SIG-M5 treated with dmso at 0.1 percent for 504 hours (cell line): ENCODE data around the gene PARP1.

Experiments used
- DNase-seq: peaks from one replicate; lab custom pipeline; 2025; ENCODE audit not compliant: unreplicated experiment; lab: John Stamatoyannopoulos, UW

The PARP1 gene

GRCh38 chr1:226381226-226381998 lies 26.5 kb downstream of the PARP1 start:
- DNase-seq, result no peak

- no peak for DNase-seq
These were observed 29.8 kb downstream of the PARP1 start for GRCh38 chr1:226378071-226378470.

DNA sequence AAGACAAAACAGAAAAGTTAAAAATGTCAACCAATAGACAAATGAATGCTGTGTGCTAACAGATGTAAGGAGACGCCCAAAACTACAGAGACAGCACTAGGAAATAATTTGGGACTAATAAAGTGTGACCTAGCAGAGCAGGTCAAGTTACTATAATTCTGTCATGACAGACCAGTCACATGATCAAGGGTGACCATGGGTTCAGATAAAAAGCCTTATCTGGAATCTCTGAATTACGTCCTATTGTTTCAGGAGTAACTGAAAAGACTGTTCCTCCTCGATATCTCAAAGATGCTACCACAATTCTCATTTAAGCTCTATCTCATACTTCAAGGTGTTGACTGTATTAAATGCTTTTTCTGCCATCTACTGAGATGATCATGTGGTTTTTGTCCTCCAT lies 31.6 kb downstream of the PARP1 start:
- DNase-seq, result no peak

- no peak for DNase-seq
These were observed 34.5 kb downstream of the PARP1 start for GRCh38 chr1:226373376-226373775.

- no peak for DNase-seq
These were observed 35.0 kb downstream of the PARP1 start for GRCh38 chr1:226372885-226373284.

DNA sequence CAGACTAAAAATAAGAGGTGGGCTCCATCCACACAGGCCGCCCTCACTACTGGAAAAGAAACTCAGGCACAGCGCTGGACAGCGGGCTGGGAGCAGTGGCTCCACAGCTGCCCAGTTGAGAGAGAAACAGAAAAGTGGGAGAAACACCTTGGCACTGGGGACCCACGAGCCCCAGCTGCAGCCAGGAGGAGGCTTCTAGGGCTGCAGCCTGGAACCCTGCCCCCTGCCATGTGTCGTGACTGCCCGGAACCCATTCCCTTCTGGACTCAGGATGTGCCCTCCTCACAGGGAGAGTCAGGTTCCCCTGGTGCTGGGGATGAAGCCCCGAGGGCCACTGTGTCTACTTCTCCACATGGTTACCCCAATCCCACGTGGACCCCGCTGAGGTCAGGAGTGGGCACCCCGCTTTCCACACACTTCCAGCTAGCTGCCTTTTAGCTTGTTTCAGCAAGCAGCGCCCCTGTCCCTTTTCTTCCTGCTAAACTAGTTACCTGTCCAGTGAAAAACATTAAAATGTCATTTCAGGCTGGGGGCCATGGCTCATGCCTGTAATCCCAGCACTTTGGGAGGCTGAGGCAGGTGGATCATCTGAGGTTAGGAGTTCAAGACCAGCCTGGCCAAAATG lies 35.9 kb downstream of the PARP1 start:
- no peak for DNase-seq

DNA sequence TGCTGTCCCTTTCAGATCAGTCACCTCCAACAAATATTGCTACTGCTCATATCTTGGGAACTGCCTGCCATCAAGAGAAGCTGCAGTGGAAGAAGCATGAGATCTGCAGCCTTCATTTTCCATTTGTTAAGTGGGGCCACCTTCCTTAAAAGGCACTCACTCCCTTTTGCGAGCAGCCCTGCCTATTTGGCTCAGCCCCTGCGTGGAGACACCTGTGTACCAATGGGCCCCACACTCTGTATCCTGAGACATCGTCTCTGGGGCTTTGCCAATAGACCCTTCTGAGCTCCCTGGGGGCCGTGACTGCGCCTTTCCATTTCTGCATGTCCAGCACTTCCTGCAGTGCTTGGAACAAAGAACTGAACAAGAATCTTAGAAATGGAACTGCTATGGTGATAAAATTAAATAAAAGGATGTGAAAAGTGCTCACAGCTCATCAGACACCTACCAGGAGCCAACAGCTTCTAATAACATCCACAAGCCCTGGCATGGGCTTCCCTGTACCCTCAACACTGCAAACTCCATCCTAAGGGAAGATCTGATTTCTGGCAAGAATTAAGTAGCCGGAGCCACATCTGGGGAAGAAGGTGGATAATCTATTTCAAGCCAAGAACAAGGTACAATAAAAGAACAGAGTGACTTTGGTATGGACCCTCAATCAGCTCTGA lies 36.7 kb downstream of the PARP1 start:
- DNase-seq, result no peak

DNA sequence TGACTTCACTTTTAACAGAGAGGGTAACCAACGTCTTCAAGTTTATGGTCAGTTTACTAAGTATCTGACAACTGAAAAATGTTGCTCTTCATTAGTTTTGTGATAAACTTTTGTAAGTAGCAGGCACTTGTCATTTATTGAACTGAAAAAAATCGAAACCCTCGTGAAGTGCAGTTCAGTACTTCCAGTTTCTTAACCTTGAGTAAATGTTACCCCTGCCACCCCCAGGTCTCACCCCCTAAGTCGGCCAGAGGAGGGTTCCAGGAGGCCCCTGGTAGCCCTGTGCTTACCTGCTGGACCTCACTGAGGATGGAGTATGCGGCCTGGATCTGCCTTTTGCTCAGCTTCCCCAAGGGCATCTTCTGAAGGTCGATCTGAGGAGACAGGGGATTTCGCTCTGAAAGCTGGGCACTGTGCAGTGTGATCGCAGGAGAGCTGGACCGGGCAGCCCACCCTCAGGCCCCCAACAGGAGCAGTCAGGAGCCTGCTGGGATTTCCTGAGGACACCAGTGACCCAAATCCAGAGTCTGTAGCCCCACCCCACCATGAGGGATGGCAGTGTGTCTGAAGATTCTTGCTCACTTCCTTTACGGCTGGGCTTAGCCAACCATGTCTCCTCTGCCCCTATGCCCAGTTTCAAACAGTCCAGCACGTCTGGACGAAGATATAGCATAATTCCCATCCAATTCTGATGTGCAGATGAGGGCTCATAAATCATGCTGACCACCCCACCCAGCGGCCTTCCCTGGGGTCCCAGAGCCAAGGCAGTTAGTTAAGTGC lies 37.6 kb downstream of the PARP1 start:
- no peak for DNase-seq

DNA sequence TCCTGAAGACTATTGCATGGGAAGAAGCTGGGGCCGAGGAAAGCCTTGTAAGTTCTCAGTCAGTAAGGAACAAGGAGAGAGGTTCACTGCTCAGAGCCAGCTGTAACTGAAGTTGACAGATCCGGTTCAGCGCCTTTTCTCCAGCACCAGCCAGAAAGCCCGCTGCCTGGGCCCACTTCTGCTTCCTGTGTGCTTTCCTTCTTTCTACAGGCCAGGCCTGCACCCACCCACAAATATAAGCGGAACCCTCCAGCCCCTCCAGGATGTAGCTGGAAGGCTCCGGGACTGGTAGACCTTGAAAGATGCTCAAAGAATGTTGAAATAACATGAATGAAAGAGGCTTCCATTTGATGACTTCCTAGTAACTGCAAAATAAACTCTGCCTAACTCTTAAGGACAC lies 38.8 kb downstream of the PARP1 start:
- no peak for DNase-seq

DNA sequence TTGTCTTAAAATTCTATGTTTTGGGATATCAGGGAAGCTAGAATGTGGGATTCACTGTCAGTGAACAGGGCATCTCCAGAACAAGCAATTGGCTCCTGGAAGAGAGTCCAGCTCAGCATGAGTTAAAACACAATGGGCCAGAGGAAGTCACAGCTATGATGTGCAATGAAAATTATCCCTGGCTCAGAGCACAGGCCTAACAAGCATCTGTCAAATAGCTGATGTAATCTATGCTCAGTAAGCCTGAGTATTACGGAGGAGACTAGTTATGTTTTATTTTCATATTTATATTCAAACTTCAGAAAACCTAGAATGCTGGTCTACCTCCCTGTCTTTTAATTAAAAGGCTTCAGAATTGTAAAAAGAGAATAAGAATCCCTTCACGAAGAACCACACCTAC lies 41.6 kb downstream of the PARP1 start:
- no peak for DNase-seq

- no peak for DNase-seq
These were observed 42.1 kb downstream of the PARP1 start for GRCh38 chr1:226365831-226366231.

GRCh38 chr1:226364901-226365565 lies 42.9 kb downstream of the PARP1 start:
- DNase-seq, result no peak

DNA sequence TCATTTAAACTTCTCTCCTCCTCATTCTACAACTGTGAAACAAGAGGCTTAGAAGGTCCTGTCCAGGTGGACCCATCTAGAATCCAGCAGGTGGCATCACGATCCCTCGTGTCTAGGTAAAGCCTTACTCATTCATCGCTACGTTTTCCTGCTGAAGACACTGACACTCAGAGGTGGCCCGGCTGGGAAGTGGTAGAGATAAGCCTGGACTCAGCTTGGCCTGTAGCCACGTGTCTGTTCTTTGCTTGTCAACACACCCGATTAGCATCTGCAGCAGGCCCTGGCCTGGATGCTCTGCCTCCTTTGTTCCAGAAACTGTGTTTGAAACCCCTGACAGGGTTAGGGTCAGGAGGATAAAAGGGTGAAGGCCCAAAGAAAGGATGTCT lies 43.4 kb downstream of the PARP1 start:
- no peak for DNase-seq

DNA sequence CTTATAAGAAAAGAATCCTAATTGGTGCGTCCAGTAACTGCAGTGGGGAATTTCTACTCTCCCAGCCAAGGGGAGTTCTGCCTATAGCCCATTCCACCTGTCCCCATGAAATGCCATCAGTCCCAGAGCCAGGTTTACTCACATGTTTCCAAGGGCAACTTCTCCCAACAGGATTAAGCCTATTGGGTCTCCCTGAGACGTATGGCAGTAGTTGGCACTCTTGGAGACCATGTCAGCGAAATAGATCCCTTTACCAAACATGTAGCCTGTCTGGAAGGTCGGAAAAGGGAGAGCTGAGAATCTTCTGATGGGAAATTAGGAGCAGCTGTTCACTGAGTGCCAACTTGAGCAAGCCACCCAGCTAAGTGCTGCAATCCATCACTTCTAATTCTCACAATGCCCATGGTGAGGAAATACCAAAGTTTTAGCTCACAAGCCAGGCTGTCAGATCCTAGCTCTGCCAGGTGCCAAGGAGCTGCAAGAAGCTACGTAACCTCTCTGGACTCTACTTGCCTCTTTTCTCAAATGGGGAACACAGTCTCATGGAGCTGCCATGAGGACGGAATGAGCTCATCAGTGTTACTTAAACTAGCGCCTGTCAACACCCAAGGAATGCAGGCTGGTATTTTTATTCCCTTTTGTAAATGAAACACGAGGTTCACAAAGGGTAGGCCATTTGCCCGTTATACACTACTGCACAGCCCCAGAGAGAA lies 43.9 kb downstream of the PARP1 start:
- no peak for DNase-seq

DNA sequence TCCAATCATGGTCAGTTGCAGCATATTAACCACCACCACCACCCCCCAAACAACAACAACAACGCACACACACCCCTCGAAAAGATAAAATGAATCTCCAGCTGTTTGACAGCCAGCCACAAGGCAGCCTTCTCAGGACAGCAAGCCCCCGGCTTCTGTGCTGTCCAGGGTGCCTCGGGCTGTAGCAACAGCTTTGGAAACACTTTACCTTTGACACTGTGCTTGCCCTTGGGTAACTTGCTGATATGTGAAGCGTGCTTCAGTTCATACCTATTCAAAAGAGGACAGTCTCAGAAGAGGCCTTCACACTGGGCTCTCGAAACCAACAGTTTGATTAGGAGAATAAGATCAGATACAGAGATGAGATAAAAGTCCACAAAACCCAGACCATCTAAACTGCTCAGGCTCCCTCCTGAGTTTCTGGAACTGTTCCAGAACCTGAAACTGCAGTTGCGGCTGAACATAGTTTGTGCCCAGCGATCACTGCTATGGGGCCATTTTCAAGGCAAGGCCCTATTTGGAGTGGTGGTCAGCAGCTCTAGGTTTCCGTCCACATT lies 44.9 kb downstream of the PARP1 start:
- no peak for DNase-seq

- no peak for DNase-seq
These were observed 45.5 kb downstream of the PARP1 start for GRCh38 chr1:226362361-226362760.

GRCh38 chr1:226360106-226360746 lies 47.7 kb downstream of the PARP1 start:
- no peak for DNase-seq

GRCh38 chr1:226357416-226357815 lies 50.5 kb downstream of the PARP1 start:
- no peak for DNase-seq

DNA sequence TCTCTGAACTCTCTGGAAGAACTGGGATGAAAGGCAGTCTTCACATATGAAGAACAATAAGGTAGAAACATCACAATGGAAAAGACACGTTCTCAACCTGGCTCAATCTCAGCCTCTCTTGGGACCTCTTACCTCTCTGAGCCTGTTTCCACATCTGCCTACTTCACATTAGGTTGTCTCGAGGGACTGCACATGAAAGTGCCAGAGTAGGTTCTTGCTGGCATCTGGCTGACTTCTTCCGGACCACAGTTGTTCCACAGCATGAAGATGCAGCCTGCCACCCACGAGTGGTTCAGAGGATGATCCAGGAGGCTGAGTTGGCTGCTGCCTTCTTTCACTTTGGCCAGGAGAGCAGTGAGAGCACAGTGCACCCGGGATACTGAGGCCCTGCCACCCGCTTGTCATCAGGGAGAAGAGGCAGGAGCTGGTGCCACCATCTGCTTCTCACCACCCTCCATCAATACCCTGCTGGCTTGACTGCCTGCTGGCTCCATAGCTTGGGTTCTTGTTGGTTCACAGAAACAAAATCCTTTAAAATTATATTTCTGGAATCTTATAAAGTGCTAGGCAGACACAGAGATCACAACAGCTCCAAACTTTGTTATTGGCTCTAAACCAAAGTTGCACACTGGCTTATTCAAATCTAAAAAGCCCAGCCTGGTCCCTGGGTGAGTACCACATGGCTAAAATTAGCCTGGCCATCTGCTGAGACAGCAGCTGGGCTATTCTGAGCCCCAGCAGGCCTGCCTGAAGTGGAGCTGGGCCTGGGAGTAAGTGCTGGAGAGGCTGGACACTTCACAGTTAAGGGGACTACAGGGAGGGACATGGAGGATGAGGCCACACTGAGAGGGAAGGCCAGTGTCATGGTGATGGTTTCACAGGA lies 52.0 kb downstream of the PARP1 start:
- DNase-seq, result no peak
